HEK293 (cell line): ENCODE results near the gene YPEL4.

Experiments
- GLI2 ChIP-seq: fragments of 450-650 bp; formaldehyde crosslinking; IDR thresholded peaks from 2 replicates; pipeline ENCODE4; 2017; ENCODE audit warnings: missing biosample characterization, missing genetic modification characterization, low read depth, borderline replicate concordance
- GLIS2 ChIP-seq: fragments of 450-650 bp; formaldehyde crosslinking; IDR thresholded peaks from 2 replicates; pipeline ENCODE4 v1.5.1; 2016; ENCODE audit warnings: missing biosample characterization, missing genetic modification characterization
- IKZF3 ChIP-seq: fragments of 450-650 bp; IDR thresholded peaks from 2 replicates; pipeline ENCODE4 v1.5.0; 2018; ENCODE audit warnings: missing biosample characterization, mild to moderate bottlenecking, missing genetic modification characterization, moderate library complexity
- KLF10 ChIP-seq: fragments of 450-650 bp; IDR thresholded peaks from 2 replicates; pipeline ENCODE4 v1.5.1; 2018; ENCODE audit warnings: missing biosample characterization, mild to moderate bottlenecking, missing genetic modification characterization
- KLF16 ChIP-seq: fragments of 450-650 bp; formaldehyde crosslinking; IDR thresholded peaks from 2 replicates; pipeline ENCODE4 v1.5.1; 2017; ENCODE audit warnings: missing biosample characterization, missing genetic modification characterization
- KLF8 ChIP-seq: fragments of 450-650 bp; formaldehyde crosslinking; IDR thresholded peaks from 2 replicates; pipeline ENCODE4 v1.5.1; 2016; ENCODE audit warnings: missing biosample characterization, missing genetic modification characterization
- KLF9 ChIP-seq: fragments of 450-650 bp; formaldehyde crosslinking; IDR thresholded peaks from 2 replicates; pipeline ENCODE4 v1.5.1; 2016; ENCODE audit warnings: missing biosample characterization, missing genetic modification characterization, low read depth
- SCRT2 ChIP-seq: fragments of 450-650 bp; formaldehyde crosslinking; IDR thresholded peaks from 2 replicates; pipeline ENCODE4 v1.5.1; 2016; ENCODE audit warnings: missing biosample characterization, missing genetic modification characterization
- TRIM28 ChIP-seq: IDR thresholded peaks from 2 replicates; pipeline ENCODE4 v1.6.1; 2011; ENCODE audit warnings: low read length, control low read depth, borderline replicate concordance
- ZBTB17 ChIP-seq: fragments of 450-650 bp; formaldehyde crosslinking; IDR thresholded peaks from 2 replicates; pipeline ENCODE4 v1.5.1; 2016; ENCODE audit warnings: missing biosample characterization, missing genetic modification characterization
- ZBTB20 ChIP-seq: fragments of 450-650 bp; formaldehyde crosslinking; IDR thresholded peaks from 2 replicates; pipeline ENCODE4 v1.5.1; 2016; ENCODE audit warnings: missing biosample characterization, missing genetic modification characterization
- ZBTB48 ChIP-seq: fragments of 450-650 bp; formaldehyde crosslinking; IDR thresholded peaks from 2 replicates; pipeline ENCODE4 v1.5.1; 2016; ENCODE audit warnings: missing biosample characterization, missing genetic modification characterization
- ZFHX2 ChIP-seq: fragments of 450-650 bp; formaldehyde crosslinking; conservative IDR thresholded peaks from 2 replicates; pipeline ENCODE4 v1.5.1; 2016; ENCODE audit warnings: missing biosample characterization, missing genetic modification characterization
- ZFP41 ChIP-seq: fragments of 450-650 bp; formaldehyde crosslinking; IDR thresholded peaks from 2 replicates; pipeline ENCODE4 v1.5.1; 2016; ENCODE audit warnings: missing biosample characterization, missing genetic modification characterization, borderline replicate concordance
- ZNF23 ChIP-seq: fragments of 450-650 bp; formaldehyde crosslinking; IDR thresholded peaks from 2 replicates; pipeline ENCODE4 v1.5.1; 2016; ENCODE audit warnings: missing biosample characterization, missing genetic modification characterization, borderline replicate concordance
- ZNF292 ChIP-seq: fragments of 450-650 bp; formaldehyde crosslinking; IDR thresholded peaks from 2 replicates; pipeline ENCODE4 v1.5.1; 2016; ENCODE audit warnings: low read depth, missing biosample characterization, missing genetic modification characterization, borderline replicate concordance
- ZNF302 ChIP-seq: fragments of 450-650 bp; formaldehyde crosslinking; IDR thresholded peaks from 2 replicates; pipeline ENCODE4 v1.5.1; 2016; ENCODE audit warnings: missing biosample characterization, missing genetic modification characterization, low read depth
- ZNF335 ChIP-seq: fragments of 450-650 bp; formaldehyde crosslinking; conservative IDR thresholded peaks from 2 replicates; pipeline ENCODE4 v1.5.1; 2016; ENCODE audit warnings: missing biosample characterization, missing genetic modification characterization
- ZNF341 ChIP-seq: fragments of 450-650 bp; formaldehyde crosslinking; IDR thresholded peaks from 2 replicates; pipeline ENCODE4; 2016; ENCODE audit warnings: low read depth, missing biosample characterization, missing genetic modification characterization
- ZNF416 ChIP-seq: fragments of 450-650 bp; formaldehyde crosslinking; IDR thresholded peaks from 2 replicates; pipeline ENCODE4 v1.5.1; 2016; ENCODE audit warnings: missing biosample characterization, missing genetic modification characterization
- ZNF558 ChIP-seq: fragments of 450-650 bp; formaldehyde crosslinking; IDR thresholded peaks from 2 replicates; pipeline ENCODE4 v1.5.1; 2016; ENCODE audit warnings: missing biosample characterization, missing genetic modification characterization
- ZNF596 ChIP-seq: fragments of 450-650 bp; IDR thresholded peaks from 2 replicates; pipeline ENCODE4 v1.5.0; 2018; ENCODE audit warnings: missing biosample characterization, mild to moderate bottlenecking, missing genetic modification characterization, moderate library complexity
- ZNF624 ChIP-seq: fragments of 450-650 bp; formaldehyde crosslinking; IDR thresholded peaks from 2 replicates; pipeline ENCODE4 v1.5.1; 2017; ENCODE audit warnings: missing biosample characterization, missing genetic modification characterization
- ZNF707 ChIP-seq: fragments of 450-650 bp; formaldehyde crosslinking; IDR thresholded peaks from 2 replicates; pipeline ENCODE4 v1.5.1; 2016; ENCODE audit warnings: missing biosample characterization, missing genetic modification characterization
- TF ChIP-seq, protein P1 (sequence below): fragments of 450-650 bp; formaldehyde crosslinking; IDR thresholded peaks from 2 replicates; pipeline ENCODE4 v1.5.1; 2016; ENCODE audit warnings: missing biosample characterization, missing genetic modification characterization, low read depth
- TF ChIP-seq, protein P2 (sequence below): fragments of 450-650 bp; formaldehyde crosslinking; IDR thresholded peaks from 2 replicates; pipeline ENCODE4 v1.5.1; 2016; ENCODE audit warnings: missing biosample characterization, missing genetic modification characterization
- TF ChIP-seq, protein P3 (sequence below): fragments of 450-650 bp; formaldehyde crosslinking; conservative IDR thresholded peaks from 2 replicates; pipeline ENCODE4 v1.5.1; 2016; ENCODE audit warnings: low read depth, missing biosample characterization, missing genetic modification characterization
- TF ChIP-seq, protein P4 (sequence below): fragments of 450-650 bp; formaldehyde crosslinking; IDR thresholded peaks from 2 replicates; pipeline ENCODE4 v1.5.1; 2016; ENCODE audit warnings: missing biosample characterization, missing genetic modification characterization
- TF ChIP-seq, protein P5 (sequence below): fragments of 450-650 bp; formaldehyde crosslinking; optimal IDR thresholded peaks from 2 replicates; pipeline ENCODE3; 2016; ENCODE audit warnings: missing biosample characterization, mild to moderate bottlenecking, missing genetic modification characterization

YPEL4 gene

DNA sequence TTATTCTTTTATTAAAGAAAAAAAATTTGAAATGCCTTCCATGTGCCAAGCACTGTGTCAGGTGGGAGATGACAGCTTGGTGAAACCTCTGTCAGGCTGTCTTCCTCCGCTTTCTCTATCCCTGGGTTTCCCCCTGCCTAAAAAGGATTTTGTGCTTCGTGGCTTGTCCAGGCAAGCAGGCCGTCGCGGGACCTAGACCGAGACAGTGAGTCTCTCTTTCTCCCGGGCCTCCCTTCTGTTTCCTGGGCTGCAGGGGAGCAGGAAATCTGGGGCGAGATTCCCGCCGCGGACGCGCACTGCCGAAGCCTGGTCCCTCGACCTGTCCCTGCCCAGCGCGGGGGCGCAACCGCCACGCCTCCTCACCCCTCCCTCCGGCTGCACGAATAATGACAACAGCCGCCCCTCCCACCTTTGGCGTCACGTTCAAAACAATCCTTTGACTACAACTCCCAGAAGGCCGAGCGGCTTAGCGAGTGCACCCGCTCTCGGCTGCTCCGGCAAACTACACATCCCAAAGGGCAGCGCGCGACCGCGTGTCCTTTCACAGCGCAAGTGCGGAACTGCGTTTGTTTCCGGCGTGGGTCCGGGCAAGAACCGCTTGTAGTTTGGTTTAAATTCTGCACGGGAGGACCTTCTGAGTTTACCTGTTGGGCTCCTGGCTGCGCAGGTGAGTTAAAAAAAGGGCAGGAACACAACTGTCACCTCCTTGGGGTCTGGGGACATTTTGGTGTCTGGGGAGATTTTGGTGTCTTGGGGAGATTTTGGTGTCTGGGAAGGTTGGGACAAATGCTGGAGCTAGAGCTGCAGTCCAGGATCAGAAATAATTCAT, 7.7 kb upstream of the YPEL4 start, which contains the start of gene CLP1 (continued):
- TF ChIP-seq GLI2 (tag by site-specific recombination) = no peak
- no peak for TF ChIP-seq ZNF23 (tag by site-specific recombination)
- peak; percentile 96 for TF ChIP-seq ZNF341 (tag by site-specific recombination)
- no peak for TF ChIP-seq ZNF302 (tag by site-specific recombination)
- TF ChIP-seq GLIS2 (tag by site-specific recombination) = peak; percentile 75
- peak; percentile 87; the same call in 1 of the 2 replicates for TF ChIP-seq ZBTB20 (tag by site-specific recombination)
- TF ChIP-seq ZNF558 (tag by site-specific recombination) = no peak
- TF ChIP-seq KLF16 (tag by site-specific recombination) = peak; percentile 27; the same call in 1 of the 2 replicates
- peak; percentile 84 for TF ChIP-seq ZFHX2
- TF ChIP-seq ZNF416 (tag by site-specific recombination) = no peak
- peak; percentile 34; the same call in 1 of the 2 replicates for TF ChIP-seq SCRT2 (tag by site-specific recombination)
- TF ChIP-seq ZNF596 (tag by site-specific recombination) = no peak
- peak; percentile 99 for TF ChIP-seq KLF9
- no peak for TF ChIP-seq ZNF292 (tag by site-specific recombination)
- peak; percentile 81 for TF ChIP-seq ZNF335 (tag by site-specific recombination)
- TF ChIP-seq, protein P1, sequence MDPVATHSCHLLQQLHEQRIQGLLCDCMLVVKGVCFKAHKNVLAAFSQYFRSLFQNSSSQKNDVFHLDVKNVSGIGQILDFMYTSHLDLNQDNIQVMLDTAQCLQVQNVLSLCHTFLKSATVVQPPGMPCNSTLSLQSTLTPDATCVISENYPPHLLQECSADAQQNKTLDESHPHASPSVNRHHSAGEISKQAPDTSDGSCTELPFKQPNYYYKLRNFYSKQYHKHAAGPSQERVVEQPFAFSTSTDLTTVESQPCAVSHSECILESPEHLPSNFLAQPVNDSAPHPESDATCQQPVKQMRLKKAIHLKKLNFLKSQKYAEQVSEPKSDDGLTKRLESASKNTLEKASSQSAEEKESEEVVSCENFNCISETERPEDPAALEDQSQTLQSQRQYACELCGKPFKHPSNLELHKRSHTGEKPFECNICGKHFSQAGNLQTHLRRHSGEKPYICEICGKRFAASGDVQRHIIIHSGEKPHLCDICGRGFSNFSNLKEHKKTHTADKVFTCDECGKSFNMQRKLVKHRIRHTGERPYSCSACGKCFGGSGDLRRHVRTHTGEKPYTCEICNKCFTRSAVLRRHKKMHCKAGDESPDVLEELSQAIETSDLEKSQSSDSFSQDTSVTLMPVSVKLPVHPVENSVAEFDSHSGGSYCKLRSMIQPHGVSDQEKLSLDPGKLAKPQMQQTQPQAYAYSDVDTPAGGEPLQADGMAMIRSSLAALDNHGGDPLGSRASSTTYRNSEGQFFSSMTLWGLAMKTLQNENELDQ = no peak
- TF ChIP-seq, protein P2, sequence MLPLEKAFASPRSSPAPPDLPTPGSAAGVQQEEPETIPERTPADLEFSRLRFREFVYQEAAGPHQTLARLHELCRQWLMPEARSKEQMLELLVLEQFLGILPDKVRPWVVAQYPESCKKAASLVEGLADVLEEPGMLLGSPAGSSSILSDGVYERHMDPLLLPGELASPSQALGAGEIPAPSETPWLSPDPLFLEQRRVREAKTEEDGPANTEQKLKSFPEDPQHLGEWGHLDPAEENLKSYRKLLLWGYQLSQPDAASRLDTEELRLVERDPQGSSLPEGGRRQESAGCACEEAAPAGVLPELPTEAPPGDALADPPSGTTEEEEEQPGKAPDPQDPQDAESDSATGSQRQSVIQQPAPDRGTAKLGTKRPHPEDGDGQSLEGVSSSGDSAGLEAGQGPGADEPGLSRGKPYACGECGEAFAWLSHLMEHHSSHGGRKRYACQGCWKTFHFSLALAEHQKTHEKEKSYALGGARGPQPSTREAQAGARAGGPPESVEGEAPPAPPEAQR = no peak
- TF ChIP-seq ZBTB48 = peak; percentile 93
- peak; percentile 87 for TF ChIP-seq KLF8 (tag by site-specific recombination)
- peak; percentile 72 for TF ChIP-seq IKZF3 (tag by site-specific recombination)
- TF ChIP-seq, protein P3, sequence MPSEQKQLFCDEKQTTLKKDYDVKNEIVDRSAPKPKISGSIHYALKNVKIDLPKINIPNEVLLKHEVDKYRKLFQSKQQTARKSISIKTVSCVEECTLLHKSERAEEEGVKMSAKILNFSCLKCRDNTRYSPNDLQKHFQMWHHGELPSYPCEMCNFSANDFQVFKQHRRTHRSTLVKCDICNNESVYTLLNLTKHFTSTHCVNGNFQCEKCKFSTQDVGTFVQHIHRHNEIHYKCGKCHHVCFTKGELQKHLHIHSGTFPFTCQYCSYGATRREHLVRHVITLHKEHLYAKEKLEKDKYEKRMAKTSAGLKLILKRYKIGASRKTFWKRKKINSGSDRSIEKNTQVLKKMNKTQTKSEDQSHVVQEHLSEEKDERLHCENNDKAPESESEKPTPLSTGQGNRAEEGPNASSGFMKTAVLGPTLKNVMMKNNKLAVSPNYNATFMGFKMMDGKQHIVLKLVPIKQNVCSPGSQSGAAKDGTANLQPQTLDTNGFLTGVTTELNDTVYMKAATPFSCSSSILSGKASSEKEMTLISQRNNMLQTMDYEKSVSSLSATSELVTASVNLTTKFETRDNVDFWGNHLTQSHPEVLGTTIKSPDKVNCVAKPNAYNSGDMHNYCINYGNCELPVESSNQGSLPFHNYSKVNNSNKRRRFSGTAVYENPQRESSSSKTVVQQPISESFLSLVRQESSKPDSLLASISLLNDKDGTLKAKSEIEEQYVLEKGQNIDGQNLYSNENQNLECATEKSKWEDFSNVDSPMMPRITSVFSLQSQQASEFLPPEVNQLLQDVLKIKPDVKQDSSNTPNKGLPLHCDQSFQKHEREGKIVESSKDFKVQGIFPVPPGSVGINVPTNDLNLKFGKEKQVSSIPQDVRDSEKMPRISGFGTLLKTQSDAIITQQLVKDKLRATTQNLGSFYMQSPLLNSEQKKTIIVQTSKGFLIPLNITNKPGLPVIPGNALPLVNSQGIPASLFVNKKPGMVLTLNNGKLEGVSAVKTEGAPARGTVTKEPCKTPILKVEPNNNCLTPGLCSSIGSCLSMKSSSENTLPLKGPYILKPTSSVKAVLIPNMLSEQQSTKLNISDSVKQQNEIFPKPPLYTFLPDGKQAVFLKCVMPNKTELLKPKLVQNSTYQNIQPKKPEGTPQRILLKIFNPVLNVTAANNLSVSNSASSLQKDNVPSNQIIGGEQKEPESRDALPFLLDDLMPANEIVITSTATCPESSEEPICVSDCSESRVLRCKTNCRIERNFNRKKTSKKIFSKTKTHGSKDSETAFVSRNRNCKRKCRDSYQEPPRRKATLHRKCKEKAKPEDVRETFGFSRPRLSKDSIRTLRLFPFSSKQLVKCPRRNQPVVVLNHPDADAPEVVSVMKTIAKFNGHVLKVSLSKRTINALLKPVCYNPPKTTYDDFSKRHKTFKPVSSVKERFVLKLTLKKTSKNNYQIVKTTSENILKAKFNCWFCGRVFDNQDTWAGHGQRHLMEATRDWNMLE (tag by site-specific recombination) = no peak
- TF ChIP-seq ZBTB17 (tag by site-specific recombination) = peak; percentile 55
- TF ChIP-seq ZNF707 = no peak
- no peak for TF ChIP-seq ZNF624 (tag by site-specific recombination)
- TF ChIP-seq KLF10 = peak; percentile 81
- TF ChIP-seq, protein P4, sequence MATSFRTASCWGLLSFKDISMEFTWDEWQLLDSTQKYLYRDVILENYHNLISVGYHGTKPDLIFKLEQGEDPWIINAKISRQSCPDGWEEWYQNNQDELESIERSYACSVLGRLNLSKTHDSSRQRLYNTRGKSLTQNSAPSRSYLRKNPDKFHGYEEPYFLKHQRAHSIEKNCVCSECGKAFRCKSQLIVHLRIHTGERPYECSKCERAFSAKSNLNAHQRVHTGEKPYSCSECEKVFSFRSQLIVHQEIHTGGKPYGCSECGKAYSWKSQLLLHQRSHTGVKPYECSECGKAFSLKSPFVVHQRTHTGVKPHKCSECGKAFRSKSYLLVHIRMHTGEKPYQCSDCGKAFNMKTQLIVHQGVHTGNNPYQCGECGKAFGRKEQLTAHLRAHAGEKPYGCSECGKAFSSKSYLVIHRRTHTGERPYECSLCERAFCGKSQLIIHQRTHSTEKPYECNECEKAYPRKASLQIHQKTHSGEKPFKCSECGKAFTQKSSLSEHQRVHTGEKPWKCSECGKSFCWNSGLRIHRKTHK (tag by site-specific recombination) = no peak
- peak; percentile 62; the same call in 1 of the 2 replicates for TF ChIP-seq TRIM28
- TF ChIP-seq, protein P5, sequence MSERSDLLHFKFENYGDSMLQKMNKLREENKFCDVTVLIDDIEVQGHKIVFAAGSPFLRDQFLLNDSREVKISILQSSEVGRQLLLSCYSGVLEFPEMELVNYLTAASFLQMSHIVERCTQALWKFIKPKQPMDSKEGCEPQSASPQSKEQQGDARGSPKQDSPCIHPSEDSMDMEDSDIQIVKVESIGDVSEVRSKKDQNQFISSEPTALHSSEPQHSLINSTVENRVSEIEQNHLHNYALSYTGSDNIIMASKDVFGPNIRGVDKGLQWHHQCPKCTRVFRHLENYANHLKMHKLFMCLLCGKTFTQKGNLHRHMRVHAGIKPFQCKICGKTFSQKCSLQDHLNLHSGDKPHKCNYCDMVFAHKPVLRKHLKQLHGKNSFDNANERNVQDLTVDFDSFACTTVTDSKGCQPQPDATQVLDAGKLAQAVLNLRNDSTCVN (tag by site-specific recombination) = peak; percentile 83
- TF ChIP-seq ZFP41 = no peak
